Muscle layer of colon (tissue), 2 donors: ENCODE results near the gene C1orf87.
"Not testable (repeated sequence)": the region's sequence is repeated elsewhere in the genome, so short reads cannot be mapped to it uniquely, and the experiment has no call there.

Experiments used
- H3K27ac ChIP-seq: one replicate; pipeline ENCODE4 v1.7.0; 2013; ENCODE audit warnings: low read depth, mild to moderate bottlenecking, low read length, moderate library complexity
- H3K27me3 ChIP-seq, 2 donors: one replicate each; pipeline ENCODE4 v1.7.0; 2013; ENCODE audit warnings: low read length in 2 of 2, mild to moderate bottlenecking in 2 of 2; ENCODE audit not compliant: insufficient read depth in 2 of 2, control insufficient read depth in 1 of 2
- H3K36me3 ChIP-seq: one replicate; pipeline ENCODE4 v1.7.0; 2013; ENCODE audit warnings: mild to moderate bottlenecking, low read length; ENCODE audit not compliant: insufficient read depth
- H3K4me1 ChIP-seq: one replicate; pipeline ENCODE4 v1.7.0; 2013; ENCODE audit warnings: mild to moderate bottlenecking, low read length; ENCODE audit not compliant: insufficient read depth
- H3K4me3 ChIP-seq, 2 donors: one replicate each; pipeline ENCODE4 v1.7.0; 2013; ENCODE audit warnings: low read length in 2 of 2, low read depth in 1 of 2, mild to moderate bottlenecking in 1 of 2, moderate library complexity in 1 of 2
- H3K9ac ChIP-seq: one replicate; pipeline ENCODE4 v1.7.0; 2013; ENCODE audit warnings: low read length
- H3K9me3 ChIP-seq: one replicate; pipeline ENCODE4 v1.7.0; 2013; ENCODE audit warnings: mild to moderate bottlenecking, low read length
- donor health status: abdominal sarcoma.
- donor health status: Adenocarcinoma of cecum.

Gene C1orf87

GRCh38 chr1:59969542-59970175, 103.9 kb downstream of the C1orf87 start:
- H3K9ac ChIP-seq, H3K36me3 ChIP-seq, H3K27ac ChIP-seq, H3K4me3 ChIP-seq, H3K9me3 ChIP-seq, H3K27me3 ChIP-seq: not testable (repeated sequence)
- H3K4me1 ChIP-seq = peaks cover 11% of the 10 kb centered on the region

- not testable (repeated sequence) for H3K27ac ChIP-seq, H3K4me3 ChIP-seq, H3K9me3 ChIP-seq, H3K9ac ChIP-seq, H3K27me3 ChIP-seq, H3K36me3 ChIP-seq
- peaks cover 11% of the 10 kb centered on the region for H3K4me1 ChIP-seq
These were observed 104.8 kb downstream of the C1orf87 start for GRCh38 chr1:59968746-59969145.

DNA sequence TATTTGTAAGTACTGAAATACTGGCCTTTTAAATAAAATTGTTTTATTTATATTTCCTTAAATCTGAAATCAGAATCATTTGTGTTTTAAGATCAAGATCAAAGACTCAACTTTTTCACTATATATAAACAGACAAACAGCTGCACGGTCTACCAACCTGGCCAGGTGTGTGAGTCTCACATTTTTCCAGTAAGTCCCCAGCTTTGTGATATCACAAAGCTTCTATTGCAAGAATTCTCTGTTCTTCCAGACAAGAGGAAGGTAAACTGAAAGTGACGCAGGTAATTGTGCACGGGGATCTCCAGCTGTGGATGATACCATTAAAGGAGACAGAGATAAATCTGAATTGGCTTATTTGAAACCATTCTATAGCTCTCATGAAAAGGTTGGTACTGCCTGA, 105.8 kb downstream of the C1orf87 start:
- Histone ChIP-seq H3K36me3 (no peaks in the 10 kb centered on the region), H3K27me3 (no peaks in the 10 kb centered on the region), H3K4me1 (peaks cover 11% of the 10 kb centered on the region), H3K9me3 (no peaks in the 10 kb centered on the region), H3K9ac (no peak overlapping the region), H3K27ac (no peak overlapping the region), H3K4me3 (no peak overlapping the region)

DNA sequence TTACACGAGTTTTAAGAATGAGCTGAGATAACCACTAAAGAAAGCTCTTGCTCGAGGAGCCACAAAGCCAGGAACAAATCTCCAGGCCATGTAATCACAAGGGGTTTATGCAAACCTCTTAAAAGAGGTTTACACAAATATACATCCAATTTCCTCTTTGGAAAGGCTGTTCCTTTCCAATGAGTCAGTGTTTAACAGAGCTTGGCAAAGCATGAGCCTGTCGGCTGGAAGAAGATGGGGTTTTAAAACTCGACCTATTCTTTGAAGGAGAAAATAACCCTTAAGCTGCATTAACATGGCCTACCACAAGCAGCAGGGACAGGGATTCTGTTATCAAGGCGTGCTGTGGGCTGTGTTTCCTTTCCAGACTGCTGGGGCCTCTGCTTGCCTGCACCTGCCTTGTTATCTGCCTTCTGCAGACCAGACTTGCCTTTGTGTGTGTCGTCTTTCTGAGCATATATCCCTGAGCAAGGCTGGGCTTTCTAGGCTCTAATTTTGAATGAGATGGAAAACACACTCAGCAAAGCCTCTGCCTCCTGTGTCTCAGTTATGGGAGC, 106.4 kb downstream of the C1orf87 start:
- Histone ChIP-seq H3K4me1 (peaks cover 11% of the 10 kb centered on the region), H3K27ac (no peak overlapping the region), H3K9ac (no peak overlapping the region), H3K36me3 (no peaks in the 10 kb centered on the region), H3K27me3 (no peaks in the 10 kb centered on the region), H3K9me3 (no peaks in the 10 kb centered on the region), H3K4me3 (no peak overlapping the region)

DNA sequence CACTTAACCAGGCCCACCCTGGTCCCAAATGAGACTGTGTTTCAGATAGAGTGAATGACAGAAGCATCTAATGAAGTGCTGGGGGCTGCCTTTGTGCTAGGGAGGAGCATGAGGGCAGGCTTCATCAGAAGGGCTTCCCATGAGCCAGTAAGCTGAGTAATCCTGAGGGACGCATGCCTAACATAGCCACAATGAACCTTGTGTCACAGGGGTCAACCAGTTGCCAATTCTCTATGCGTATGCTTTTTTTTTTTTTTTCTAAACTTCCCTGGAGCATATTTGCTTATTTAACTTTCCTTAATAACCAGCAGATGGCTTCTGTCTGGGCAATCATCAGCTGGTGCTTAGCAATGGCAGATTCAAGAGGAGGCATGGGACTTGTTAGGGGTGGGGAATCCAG, 121.5 kb downstream of the C1orf87 start:
- Histone ChIP-seq H3K27ac (no peak overlapping the region), H3K4me1 (peaks cover 2% of the 10 kb centered on the region), H3K9ac (no peak overlapping the region), H3K9me3 (no peaks in the 10 kb centered on the region), H3K4me3 (no peak overlapping the region), H3K36me3 (no peaks in the 10 kb centered on the region), H3K27me3 (no peaks in the 10 kb centered on the region)

DNA sequence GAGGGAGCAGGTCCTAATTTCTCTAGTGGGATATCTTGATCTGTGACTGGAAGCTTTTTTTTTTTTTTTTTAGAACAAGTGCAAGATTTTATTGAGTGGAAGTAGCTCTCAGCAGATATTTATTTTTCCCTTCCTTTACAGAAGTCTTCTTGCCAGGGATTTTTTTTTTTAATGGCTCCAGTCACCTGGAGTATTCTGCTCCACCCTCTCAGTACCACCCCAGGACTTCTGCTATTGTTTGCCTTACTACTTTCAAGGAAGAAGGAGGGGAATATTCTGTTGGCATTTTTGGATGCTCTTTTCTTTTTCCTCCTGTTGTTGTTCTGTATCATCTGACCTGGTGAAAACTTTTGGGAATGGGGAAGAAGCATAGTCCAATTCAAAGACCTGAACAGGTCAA, 123.9 kb downstream of the C1orf87 start:
- Histone ChIP-seq H3K4me3 (no peak overlapping the region), H3K9ac (no peak overlapping the region), H3K36me3 (no peaks in the 10 kb centered on the region), H3K27ac (no peak overlapping the region), H3K27me3 (no peaks in the 10 kb centered on the region), H3K4me1 (peaks cover 3% of the 10 kb centered on the region), H3K9me3 (no peaks in the 10 kb centered on the region)

DNA sequence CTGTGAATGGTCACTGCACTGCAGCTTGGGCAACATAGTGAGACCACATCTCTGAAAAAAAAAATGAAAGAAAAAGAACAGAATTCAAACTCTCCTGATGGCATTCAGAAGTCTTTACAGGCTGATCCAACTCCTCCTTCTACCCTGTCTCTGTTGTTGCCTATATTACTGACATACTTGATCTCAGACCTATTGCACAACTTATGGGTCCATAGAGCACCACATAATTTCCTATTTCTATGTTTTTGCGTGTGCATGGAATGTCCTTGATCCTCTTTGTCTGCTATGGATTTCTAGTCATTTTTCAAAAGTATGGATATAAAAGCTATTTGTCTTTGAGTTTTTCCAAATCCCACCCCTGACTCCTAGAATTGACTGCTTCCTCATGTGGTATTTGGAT, 124.6 kb downstream of the C1orf87 start:
- H3K27me3 ChIP-seq = no peaks in the 10 kb centered on the region
- H3K9ac ChIP-seq = no peak overlapping the region
- peaks cover 3% of the 10 kb centered on the region for H3K4me1 ChIP-seq
- H3K9me3 ChIP-seq = no peaks in the 10 kb centered on the region
- H3K36me3 ChIP-seq = no peaks in the 10 kb centered on the region
- H3K4me3 ChIP-seq = no peak overlapping the region
- H3K27ac ChIP-seq = no peak overlapping the region

DNA sequence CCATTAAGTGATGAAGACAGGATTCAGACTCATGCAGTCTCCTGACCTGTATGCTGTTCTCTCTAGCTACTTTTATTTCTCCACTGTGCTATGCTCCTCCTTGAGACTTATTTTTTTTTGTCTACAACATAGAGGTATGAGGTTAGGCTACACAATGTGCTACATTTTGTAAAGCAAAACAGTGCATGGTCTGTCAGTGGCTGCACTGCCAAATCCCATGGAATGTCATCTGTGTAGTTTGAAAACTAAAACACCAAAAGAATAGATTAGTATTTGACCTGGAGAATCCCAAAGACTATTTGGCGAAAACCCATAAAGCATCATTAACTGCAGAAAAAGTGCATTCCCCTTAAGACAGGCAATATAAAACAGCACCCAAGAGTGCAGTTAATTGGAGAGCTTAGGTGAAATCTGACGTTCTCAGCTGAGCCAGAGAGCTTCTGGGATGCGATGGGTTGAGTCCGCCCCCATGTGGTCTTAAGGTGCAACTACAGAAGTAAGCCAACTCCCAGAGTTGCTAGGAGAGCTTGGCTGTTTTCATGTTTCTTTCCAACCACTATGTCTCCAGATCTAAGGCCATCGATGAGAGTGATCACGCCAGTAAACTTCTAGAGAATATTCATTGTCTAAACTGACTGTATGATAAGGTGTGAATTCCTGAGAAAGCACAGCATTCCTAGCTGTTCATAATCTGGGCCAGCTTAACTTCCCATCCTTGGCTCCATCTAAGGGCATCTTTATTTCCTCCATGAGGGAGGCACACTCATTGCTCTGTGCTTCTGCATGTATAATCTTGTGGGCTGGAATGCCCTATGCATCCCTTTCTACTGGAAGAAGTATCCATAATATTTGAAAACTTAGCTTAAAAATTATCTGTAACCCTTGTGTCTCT, 126.3 kb downstream of the C1orf87 start:
- no peaks in the 10 kb centered on the region for H3K36me3 ChIP-seq
- no peaks in the 10 kb centered on the region for H3K9me3 ChIP-seq
- H3K27me3 ChIP-seq = no peaks in the 10 kb centered on the region
- H3K4me1 ChIP-seq = peaks cover 3% of the 10 kb centered on the region
- H3K4me3 ChIP-seq = no peak overlapping the region
- H3K27ac ChIP-seq = no peak overlapping the region
- no peak overlapping the region for H3K9ac ChIP-seq

- H3K4me3 ChIP-seq = no peak overlapping the region
- peaks cover 3% of the 10 kb centered on the region for H3K4me1 ChIP-seq
- H3K27me3 ChIP-seq = no peaks in the 10 kb centered on the region
- no peak overlapping the region for H3K9ac ChIP-seq
- H3K9me3 ChIP-seq = no peaks in the 10 kb centered on the region
- H3K36me3 ChIP-seq = no peaks in the 10 kb centered on the region
- no peak overlapping the region for H3K27ac ChIP-seq
These were observed 127.8 kb downstream of the C1orf87 start for GRCh38 chr1:59945790-59946189.
